Measurements from ENCODE around the gene TBL2.
"Not testable (repeated sequence)": the region's sequence is repeated elsewhere in the genome, so short reads cannot be mapped to it uniquely, and the experiment has no call there.

Gene TBL2

DNA sequence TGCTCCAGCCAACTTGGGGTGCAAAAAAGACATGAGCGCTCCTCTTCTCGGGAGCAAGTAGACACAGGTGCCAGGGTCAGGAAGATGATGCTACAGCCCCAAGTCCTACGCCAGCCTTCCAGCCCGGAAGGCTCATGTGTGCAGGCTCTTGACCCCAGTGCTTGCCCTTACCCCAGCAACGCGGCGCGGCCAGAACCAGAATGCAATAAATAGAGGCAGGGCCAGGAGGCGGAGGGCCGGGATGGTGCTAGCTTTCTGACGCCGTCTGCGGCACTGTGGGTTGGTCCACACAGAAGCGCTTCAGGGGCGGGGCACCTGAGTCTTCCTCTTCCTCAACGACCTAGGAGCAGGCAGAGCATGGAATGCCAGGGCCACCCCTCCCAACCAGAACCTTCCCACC lies 41.3 kb downstream of the TBL2 start:
- no peak for DNase-seq (ENCODE audit: low read depth in 3 of 3, low spot score in 1 of 3)

DNA sequence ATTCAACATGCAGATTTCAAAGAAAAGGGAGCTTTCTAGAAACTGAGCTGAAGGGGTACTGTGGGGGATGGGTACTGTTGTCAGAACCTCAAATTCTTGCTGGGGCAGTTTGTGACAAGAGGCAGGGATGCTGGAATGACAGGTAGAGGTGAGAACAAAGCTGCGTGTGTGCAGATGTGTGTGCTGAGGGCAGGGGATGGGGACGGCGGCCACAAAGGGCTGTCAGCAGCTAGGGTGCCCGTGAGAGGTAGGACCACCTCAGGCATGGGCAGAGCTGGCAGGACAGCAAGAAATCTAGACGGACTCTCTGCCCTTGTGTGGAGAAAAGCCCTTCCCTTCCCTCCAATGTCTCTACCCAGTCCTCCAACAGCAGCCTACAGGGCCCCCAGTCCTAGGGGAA lies 41.9 kb downstream of the TBL2 start:
- no peak for DNase-seq (ENCODE audit: low read depth in 3 of 3, low spot score in 1 of 3)

DNA sequence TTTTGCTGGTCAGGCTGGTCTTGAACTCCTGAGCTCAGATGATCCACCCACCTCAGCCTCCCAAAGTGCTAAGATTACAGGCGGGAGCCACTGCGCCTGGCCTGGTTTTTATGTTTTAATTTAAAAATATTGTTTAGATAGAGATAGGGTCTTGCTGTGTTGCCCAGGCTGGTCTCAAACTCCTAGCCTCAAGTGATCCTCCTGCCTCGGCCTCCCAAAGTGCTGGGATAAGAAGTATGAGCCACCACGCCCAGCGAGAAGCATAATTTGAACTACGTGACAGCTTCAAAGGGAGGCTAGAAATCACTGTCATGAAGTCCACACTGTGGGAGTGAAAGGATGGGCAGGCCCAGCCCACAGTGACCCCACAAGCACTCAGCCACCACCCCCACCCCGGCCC lies 42.5 kb downstream of the TBL2 start:
- not testable (repeated sequence) for DNase-seq (ENCODE audit: low read depth in 3 of 3, low spot score in 1 of 3)

DNA sequence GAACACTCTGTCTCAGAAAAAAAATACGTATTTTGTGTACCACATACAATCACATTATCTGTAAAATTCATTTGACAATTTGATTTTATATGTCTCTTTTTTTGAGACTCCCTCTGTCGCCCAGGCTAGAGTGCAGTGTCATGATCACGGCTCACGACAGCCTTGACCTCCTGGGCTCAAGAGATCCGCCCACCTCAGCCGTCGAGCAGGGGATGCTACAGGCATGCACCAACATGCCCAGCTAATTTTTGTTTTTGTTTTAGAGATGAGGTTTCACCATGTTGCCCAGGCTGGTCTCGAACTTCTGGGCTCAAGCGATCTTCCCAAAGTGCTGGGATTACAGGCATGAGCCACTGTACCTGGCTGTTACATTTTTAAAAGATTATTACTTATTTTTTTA lies 44.6 kb downstream of the TBL2 start:
- no peak for DNase-seq (ENCODE audit: low read depth in 3 of 3, low spot score in 1 of 3)

DNA sequence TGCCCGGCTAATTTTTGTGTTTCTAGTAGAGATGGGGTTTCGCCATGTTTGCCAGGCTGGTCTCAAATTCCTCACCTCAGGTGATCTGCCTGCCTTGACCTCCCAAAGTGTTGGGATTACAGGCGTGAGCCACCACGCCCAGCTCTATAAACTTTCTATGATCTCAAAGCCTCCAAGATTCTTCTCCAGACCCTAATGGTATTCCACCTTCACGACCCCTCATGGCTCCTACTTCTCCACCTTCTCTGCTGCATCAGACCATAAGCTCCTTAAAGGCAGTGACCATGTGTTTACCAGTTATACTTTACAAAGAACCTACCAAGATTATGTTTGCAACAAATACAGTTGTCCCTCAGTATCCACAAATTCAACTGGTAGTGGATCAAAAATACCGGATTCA lies 46.2 kb downstream of the TBL2 start:
- DNase-seq (ENCODE audit: low read depth in 3 of 3, low spot score in 1 of 3), result no peak

DNA sequence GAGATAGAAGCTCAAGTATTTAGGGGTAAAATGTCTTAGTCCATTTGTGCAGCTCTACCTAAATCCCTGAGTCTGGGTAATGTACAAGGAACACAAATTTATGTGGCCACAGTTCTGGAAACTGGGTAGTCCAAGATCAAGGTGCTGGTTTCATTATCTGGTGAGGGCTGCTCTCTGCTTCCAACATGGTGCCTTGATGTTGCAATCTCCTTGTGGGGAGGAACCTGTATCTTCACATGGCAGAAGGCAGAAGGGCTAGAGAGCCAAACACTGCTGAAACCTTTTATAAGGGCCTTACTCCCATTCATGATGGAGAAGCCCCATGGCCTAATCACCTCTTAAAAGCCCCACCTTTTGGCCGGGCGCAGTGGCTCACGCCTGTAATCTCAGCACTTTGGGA lies 47.6 kb downstream of the TBL2 start:
- no peak for DNase-seq (ENCODE audit: low read depth in 3 of 3, low spot score in 1 of 3)

DNA sequence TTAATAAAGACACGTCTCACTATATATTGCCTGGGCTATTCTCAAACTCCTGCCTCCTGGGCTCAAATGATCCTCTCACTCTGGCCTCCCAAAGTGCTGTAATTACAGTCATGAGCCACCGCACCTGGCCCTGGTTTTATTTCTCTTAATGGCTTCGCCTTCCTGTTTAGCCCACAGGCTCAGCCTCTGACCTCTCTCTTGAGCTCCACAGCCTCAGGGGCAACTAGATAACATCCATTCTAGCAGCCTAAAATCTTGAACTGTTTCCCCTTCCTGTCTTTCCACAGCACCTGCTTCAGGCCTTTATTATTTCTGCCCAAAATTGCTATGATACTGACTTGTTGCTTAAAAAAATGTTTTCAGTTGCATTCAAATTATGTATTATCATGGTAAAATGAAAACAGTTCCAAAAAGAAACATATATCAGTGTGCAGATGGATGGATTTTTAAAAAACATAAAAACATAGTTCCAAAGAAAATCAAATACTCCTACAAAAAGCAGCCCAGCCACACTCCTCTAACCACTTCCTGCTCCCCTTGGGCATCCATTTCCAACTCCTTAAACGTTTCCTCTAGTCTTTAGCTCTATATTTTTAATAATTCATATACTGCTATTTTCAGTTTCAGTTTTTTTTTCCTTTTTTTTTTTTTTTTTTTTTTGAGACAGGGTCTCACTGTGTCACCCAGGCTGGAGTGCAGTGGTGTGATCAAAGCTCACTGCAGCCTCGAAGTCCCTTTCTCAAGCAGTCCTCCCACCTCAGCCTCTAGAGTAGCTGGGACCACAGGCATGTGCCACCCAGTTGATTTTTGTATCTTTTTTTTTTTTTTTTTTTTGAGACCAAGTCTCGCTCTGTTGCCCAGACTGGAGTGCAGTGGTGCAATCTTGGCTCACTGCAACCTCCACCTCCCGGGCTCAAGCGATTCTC lies 51.2 kb downstream of the TBL2 start:
- no peak for DNase-seq (ENCODE audit: low read depth in 3 of 3, low spot score in 1 of 3)

DNA sequence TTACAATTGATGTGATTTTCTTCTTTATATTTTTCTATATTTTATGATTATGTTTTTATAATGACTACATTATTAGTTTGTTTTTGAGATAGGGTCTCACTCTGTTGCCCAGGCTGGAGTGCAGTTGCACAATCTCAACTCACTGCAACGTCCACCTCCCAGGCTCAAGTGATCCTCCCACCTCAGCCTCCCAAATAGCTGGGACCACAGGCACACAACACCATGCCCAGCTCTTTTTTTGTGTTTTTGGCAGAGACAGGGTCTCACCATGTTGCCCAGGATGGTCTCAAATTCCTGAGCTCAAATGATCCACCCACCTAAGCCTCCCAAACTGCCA lies 52.3 kb downstream of the TBL2 start:
- not testable (repeated sequence) for DNase-seq (ENCODE audit: low read depth in 3 of 3, low spot score in 1 of 3)

DNA sequence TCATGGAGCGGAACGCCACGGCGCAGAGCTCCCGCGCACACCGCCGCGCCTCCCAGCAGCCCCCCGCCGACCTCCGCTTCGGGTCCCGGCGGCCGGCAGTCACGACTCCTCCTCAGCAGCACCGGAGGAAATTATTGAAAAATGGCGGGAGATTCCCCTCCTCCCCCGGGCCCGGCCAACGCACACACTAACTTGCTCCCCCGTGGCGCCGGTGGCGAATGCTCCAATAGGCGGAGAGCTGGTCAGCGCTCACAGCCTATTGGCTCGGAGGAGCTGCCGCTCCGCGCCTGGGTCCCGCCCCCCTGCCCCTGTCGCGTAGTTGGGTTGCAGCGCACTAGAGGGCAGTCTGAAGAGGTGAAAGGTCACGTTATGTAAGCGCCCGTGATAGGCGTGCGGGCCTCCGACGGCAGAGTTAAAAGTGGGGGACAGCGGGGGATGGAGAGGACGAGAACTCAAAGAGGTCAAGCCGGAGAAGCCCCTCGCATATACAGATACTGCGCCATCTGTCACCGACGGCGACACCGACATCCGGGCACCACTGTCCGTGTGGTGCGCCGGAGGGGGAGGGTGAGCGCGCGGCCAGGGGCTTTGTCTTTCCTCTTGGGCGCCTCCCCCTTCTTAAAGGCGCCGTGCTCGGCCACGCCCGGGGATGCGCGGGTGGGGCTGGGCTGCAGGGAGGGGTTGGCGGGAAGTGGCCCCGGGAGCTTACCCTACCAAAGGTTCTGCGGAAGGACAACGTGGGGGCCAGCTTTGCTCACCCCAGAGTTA lies 56.1 kb downstream of the TBL2 start, which contains the start of gene BAZ1B:
TSS of gene BAZ1B (minus strand) at position 189 of the 768 bp plus-strand sequence. CDS start 360 bp downstream, outside the sequence.
- DNase-seq (ENCODE audit: low read depth in 3 of 3, low spot score in 1 of 3), result peak; percentile 91 to 92 (median 92)

DNA sequence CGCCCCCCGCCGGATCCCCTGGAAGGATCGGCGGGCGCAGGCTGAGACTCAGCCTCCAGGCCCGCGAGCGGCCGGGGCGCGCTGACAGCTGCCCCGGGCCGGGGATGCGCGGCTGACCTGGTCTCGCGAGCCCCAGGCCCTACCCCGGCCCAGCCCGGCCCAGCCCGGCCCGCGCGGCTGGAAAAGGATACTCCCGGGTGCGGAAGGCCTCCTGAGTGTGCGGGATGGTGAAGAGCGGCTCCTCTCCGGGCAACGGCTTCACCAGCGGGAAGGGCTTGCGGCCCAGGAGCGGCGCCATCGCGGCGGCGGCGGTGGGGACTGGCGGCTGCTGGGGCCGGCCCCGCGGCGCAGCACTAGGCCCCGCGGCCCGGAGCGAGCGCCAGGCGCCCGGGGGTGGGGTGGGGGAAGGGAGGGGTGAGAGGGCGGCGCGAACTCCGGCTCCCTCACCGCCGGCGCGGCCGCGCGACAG lies 56.7 kb downstream of the TBL2 start:
- DNase-seq (ENCODE audit: low read depth in 3 of 3, low spot score in 1 of 3), result peak in 1 of 3 donors; percentile 59

DNA sequence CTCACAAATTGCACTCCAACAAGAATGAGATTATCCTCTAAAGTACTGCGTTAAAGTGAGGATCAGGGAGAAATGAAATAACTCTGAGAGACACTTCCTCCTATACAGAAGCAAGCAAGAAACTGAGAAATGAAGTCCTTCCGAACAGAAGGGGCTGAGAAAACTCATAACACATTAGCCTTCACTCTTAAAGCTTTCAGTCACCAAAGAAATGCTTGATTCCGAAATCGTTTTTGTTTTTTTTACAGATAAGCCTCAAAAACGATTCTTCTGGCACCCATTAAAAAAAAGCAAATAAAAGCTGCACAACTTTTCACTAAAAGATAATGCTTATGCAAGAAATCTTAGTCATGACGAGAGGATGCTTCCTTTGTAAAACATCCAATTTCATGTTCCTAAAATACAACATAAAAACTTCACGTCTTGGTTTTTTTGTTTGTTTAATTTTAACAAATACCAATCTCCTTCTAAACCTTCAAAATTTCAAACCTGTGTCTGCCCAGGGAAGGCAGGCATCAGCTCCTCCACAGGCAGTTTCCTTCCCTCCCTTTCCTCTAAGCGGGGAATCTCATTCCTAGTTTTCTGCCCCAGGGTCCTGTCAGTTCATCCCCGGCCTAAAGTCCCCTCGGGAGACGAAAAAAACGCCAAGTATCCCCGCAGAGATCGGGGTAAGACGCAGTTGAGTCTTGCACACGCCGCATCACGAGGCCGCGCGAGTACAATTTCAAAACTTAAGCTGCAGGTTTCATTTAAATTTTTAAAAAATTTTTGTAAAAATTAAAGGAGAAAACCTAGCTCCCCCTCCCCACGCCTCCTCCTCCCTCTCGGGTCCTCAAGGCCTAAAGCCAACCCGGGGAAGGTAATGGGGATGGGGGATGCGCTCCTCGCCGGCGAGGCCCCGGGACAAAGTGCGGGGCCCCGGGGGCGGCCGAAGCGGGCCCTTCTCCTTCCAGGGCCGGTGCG lies 57.4 kb downstream of the TBL2 start:
- DNase-seq (ENCODE audit: low read depth in 3 of 3, low spot score in 1 of 3), result no peak

DNA sequence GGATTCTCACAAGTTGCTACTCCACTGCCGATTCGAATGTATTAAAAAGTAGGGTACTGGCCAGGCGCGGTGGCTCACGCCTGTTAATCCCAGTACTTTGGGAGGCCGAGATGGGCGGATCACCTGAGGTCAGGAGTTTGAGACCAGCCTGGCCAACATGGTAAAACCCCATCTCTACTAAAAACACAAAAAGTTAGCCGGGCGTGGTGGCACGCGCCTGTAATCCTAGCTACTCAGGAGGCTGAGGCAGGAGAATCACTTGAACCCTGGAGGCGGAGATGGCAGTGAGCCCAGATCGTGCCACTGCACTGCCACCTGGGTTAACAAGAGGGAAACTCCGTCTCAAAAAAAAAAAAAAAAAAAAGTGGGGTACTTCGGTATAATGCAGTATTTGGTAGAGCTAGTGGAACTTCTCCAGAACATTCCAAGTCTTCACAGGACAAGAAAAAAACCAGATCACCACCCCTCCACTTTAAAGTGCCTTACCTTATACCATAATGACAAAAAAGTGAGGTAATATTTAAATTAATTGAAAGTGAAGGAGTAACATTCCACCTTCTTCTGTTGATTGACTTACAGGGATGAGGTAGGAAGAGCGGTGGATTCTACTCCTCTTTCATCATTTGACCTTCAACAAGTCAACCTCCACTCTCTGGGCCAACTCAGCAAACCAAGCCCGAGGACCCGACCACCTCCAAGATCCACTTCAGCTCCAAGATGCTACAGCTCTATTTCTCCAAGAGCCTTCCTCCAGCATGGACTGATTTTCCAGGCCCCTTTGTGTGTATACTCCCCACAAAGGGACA lies 58.3 kb downstream of the TBL2 start:
- no peak for DNase-seq (ENCODE audit: low read depth in 3 of 3, low spot score in 1 of 3)

DNA sequence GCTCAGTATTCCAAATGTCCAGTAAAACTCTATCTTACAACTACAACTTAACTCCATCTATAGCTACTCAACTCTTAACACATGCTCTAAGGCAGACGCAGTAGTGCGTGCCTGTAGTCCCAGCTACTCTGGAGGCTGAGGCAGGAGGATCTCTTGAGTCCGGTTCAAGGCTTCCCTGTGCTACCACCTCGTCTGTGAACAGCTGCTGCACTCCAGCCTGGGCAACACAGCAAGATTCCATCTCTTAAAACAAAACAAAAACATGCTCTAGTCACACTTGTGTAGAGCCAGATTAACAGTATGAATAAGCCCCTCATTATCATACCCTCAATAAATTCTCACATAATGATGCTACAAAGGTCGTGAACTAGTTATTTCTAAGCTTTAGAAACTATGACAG lies 59.9 kb downstream of the TBL2 start:
- no peak for DNase-seq (ENCODE audit: low read depth in 3 of 3, low spot score in 1 of 3)

Data from stimulated activated CD4-positive, alpha-beta T cell treated with anti-CD3 and anti-CD28 coated beads, TNF-alpha, amount 100 ng/mL, for 1 hour (primary cell).